ENCODE measurements around the gene SLCO3A1.

Gene SLCO3A1

GRCh38 chr15:92100751-92101150 lies 247.2 kb downstream of the SLCO3A1 start:
- DNase-seq (ENCODE audit: low read depth) = no peak

GRCh38 chr15:92101708-92102394 lies 248.3 kb downstream of the SLCO3A1 start:
- no peak for DNase-seq (ENCODE audit: low read depth)

GRCh38 chr15:92102395-92102755 lies 248.9 kb downstream of the SLCO3A1 start:
- no peak for DNase-seq (ENCODE audit: low read depth)

GRCh38 chr15:92104072-92104471 lies 250.6 kb downstream of the SLCO3A1 start:
- no peak for DNase-seq (ENCODE audit: low read depth)

- DNase-seq (ENCODE audit: low read depth) = no peak
Measured at GRCh38 chr15:92105611-92106010, 252.1 kb downstream of the SLCO3A1 start.

- no peak for DNase-seq (ENCODE audit: low read depth)
Measured at GRCh38 chr15:92107510-92107909, 254.0 kb downstream of the SLCO3A1 start.

- no peak for DNase-seq (ENCODE audit: low read depth)
Measured at GRCh38 chr15:92109191-92109873, 255.8 kb downstream of the SLCO3A1 start.

- DNase-seq (ENCODE audit: low read depth) = no peak
Measured at GRCh38 chr15:92111291-92111690, 257.8 kb downstream of the SLCO3A1 start.

- DNase-seq (ENCODE audit: low read depth) = no peak
Measured at GRCh38 chr15:92111751-92112150, 258.2 kb downstream of the SLCO3A1 start.

GRCh38 chr15:92112180-92112579 lies 258.7 kb downstream of the SLCO3A1 start:
- DNase-seq (ENCODE audit: low read depth) = no peak

- no peak for DNase-seq (ENCODE audit: low read depth)
Measured at GRCh38 chr15:92112711-92113110, 259.2 kb downstream of the SLCO3A1 start.

- no peak for DNase-seq (ENCODE audit: low read depth)
Measured at GRCh38 chr15:92113832-92114231, 260.3 kb downstream of the SLCO3A1 start.

GRCh38 chr15:92115834-92116233 lies 262.3 kb downstream of the SLCO3A1 start:
- no peak for DNase-seq (ENCODE audit: low read depth)

GRCh38 chr15:92116330-92116729 lies 262.8 kb downstream of the SLCO3A1 start:
- DNase-seq (ENCODE audit: low read depth) = no peak

- DNase-seq (ENCODE audit: low read depth) = no peak
Measured at GRCh38 chr15:92117261-92117731, 263.8 kb downstream of the SLCO3A1 start.

GRCh38 chr15:92118162-92118935 lies 264.8 kb downstream of the SLCO3A1 start:
- no peak for DNase-seq (ENCODE audit: low read depth)

GRCh38 chr15:92118936-92119325 lies 265.4 kb downstream of the SLCO3A1 start:
- DNase-seq (ENCODE audit: low read depth) = no peak

GRCh38 chr15:92120094-92120795 lies 266.7 kb downstream of the SLCO3A1 start:
- no peak for DNase-seq (ENCODE audit: low read depth)

GRCh38 chr15:92121047-92121446 lies 267.5 kb downstream of the SLCO3A1 start:
- DNase-seq (ENCODE audit: low read depth) = no peak

GRCh38 chr15:92122259-92122658 lies 268.8 kb downstream of the SLCO3A1 start:
- no peak for DNase-seq (ENCODE audit: low read depth)

- no peak for DNase-seq (ENCODE audit: low read depth)
Measured at GRCh38 chr15:92123962-92124656, 270.6 kb downstream of the SLCO3A1 start.

- DNase-seq (ENCODE audit: low read depth) = no peak
Measured at GRCh38 chr15:92124657-92125010, 271.1 kb downstream of the SLCO3A1 start.
